Measurements from ENCODE around the gene ZNF341.

DNA sequence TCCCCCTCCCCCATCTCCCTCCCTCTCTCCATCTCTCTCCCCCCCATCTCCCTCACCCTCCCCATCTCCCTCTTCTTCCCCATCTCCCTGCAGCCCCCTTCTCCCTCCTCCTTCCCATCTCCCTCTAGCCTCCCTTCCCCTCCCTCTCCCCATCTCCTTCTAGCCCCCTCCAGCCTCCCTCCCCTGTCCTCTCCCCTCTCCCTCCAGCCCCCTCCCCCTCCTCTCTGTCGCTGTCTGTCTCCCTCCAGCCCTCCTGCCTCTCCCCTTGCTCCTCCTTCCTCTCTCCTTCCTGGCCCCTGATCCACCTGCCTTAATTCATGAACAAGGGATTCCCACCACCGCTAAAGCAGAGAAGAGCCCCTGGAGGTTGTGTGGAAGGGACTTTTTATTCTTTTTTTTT is 52.4 kb downstream of the ZNF341 start:
- TF ChIP-seq EZH2 (IDR thresholded peaks at IDR 0.05; ENCODE audit: insufficient read depth, poor library complexity, severe bottlenecking) (no peak), EZH2phosphoT487 (IDR thresholded peaks at IDR 0.05; ENCODE audit: insufficient read depth, low read depth) (no peak)
